Muscle of arm (tissue), 12 donors: ENCODE data around the gene CRACR2A. TPM values are rescaled to one million over a fixed set of nuclear protein-coding genes. Genes with fewer than 3 reads are reported as not detected.

Experiments
- DNase-seq: peaks from one replicate; pipeline ENCODE4 v3.0.0-alpha.2; 2013
- polyA plus RNA-seq, 12 donors: library from polyadenylated mRNA; unstranded; fragments of 120-200 nt; gene quantifications; one replicate each; pipeline ENCODE4 v1.2.1, GENCODE V29; 2013; ENCODE audit not compliant: insufficient read length in 12 of 12

Gene CRACR2A
- polyA plus RNA-seq, 12 donors: 1.3 to 2.4 (median 1.7) TPM; not detected in 2

- no peak for DNase-seq
These were observed 152.7 kb downstream of the CRACR2A start for GRCh38 chr12:3600039-3600720.

DNA sequence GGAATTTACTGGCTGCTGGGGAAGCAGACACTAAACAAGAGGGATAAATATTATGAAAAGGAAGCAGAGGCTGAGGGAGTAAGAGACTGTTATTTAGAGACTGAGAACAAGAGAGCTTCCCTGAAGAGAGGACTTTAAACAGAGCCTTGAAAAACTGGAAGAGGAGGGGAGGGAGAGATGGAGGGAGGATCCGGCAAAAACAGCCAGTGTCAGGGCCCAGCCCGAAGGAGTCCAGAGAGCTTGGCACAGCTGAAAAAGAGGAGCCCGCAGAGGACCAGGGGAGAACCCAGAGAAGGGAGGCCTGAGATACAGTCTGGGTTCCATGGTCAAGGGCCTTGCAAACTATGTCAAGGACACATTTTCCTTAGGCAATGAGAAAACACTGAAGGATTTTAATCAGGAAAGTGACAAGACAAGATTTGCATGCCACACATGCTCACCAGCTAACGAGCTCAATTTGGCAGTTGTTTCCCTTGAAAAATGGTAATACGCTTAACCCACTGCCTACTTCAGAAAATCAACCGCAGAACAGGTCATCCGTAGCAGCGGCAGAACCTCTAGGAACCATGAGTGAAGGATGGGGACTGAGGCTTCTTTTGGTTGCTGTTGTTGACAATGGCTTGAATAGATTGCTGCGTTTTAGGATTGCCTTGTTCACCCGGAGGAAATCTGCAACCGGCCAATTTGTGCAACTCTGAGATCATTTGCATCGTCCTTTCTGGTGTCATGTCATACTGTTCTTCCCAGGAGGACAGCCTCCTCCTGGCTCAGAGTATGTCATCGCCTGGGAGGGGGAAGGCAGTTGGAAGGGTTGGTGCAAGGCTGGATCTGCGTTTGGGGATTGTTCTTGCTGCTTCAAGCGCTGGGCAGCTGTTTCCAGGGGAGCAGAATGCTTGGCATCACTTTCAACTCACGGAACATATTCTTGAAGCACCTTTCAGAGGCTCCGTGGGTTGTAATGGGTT, 153.7 kb downstream of the CRACR2A start:
- no peak for DNase-seq

GRCh38 chr12:3597526-3598210, 155.2 kb downstream of the CRACR2A start:
- DNase-seq: no peak

DNA sequence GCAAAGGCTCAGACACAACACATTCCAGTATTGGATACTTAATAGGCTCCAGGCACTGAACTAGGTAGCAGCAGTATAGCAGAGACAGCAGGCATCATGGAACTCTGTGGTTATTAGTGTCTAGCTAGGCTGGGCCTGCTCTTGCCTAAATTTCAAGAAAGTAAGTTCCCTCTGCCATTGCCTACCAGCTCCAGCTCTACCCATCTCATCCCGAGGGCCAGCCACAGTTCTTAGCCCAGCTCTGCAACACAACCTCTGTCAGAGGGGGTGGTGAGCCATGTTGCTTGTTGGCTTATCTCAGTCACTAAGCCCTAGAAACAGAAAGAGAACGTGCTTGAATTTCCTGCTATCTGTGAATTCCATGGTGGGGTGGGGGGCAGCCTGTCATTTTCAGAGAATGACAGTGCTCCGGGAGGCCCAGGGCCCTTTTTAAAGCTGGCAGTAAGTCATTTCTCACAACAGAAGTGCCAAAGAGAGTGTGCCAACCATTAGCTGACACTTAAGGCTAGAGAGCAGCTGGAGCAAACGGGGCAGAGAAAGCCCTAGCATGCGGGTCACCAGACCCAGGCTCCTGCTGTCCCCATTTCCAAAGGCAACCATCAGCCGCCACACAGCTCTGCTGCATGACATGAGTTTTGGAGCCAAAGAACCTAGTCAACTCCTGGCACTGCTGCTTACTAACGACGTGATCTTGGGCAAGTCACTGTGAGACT, 156.1 kb downstream of the CRACR2A start:
- no peak for DNase-seq

- no peak for DNase-seq
These were observed 157.2 kb downstream of the CRACR2A start for GRCh38 chr12:3595721-3596120.

DNA sequence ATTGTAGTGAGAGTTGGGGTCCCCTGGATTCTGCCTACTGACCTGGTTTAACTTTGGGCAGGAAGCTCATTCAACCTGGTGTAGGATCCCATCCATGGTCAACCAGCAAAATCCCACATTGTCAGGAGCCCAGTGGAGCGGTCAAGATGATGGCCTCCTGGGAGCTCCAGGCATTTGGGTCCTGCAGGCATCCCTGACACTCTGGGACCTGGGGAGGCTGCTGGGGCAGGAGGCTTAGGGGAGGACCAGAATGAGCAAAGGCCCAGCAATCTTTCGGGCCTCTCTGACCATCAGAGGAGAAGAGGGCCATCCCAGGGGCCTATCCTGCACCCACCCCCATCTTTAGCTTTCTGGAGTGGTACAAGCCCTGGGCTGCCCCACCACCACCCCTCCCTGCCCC, 157.9 kb downstream of the CRACR2A start:
- DNase-seq: no peak

DNA sequence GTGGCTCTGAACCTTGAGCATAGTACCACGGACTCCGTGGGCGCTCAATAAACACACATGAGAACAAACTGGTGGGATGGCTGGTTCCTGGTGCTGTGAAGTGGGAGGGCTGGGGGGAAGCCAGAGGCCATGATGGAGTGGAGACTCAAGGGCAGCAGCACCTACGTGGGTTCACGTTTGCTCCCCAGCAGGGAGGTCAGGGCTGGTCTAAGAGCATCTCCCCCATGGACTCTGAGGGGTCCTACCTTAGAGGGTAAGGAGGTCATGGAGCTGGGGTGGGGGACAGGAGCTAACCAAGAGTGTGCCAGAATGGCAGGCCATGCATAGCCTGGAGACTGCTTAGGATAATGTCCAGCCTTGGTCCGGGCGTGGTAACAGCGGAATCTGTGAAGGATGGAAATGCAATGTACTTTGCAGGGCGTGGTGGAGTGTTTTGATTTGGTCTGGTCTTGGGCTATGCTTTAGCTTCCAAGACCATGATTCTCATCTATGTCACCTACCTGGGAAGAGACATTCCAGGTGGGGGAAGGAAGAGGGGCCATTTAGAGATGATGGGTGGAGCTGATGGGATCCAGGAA, 158.9 kb downstream of the CRACR2A start:
- no peak for DNase-seq

DNA sequence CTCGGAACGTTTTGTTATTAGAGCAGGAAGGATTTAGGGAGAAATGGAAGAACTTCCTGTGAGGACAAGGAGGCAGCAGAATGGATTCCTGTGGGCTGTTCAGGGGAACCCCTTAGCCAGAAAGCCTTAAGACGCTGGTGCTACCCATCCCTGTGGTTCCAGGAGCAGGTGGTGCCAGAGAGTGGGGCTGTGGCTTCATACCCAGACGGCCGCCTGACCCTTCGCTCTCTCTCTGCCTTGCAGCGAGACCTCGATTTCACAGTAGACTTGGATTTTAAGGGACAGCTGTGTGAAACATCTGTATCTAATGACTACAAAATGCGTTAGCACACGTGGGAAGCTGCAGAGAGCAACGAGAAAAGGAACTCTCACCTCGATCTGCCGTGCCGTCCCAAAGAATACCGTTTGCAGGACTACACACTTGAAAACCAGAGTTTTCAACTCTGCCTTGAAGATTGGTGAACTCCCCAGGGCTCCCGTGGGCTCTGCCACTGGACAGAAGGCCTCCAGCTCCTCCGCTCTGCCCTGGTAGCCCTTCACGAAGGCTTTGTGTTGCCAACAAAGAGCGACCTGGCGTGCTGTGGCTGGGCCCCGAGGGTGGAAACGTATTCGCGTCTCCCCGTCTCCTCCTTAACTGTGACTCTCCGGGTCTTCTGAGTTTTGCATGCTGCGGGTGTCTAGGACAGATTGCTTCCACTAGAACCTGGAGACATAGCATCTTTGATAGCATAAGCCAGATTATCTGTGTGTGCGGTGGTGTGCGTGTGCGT, 159.9 kb downstream of the CRACR2A start:
- no peak for DNase-seq

DNA sequence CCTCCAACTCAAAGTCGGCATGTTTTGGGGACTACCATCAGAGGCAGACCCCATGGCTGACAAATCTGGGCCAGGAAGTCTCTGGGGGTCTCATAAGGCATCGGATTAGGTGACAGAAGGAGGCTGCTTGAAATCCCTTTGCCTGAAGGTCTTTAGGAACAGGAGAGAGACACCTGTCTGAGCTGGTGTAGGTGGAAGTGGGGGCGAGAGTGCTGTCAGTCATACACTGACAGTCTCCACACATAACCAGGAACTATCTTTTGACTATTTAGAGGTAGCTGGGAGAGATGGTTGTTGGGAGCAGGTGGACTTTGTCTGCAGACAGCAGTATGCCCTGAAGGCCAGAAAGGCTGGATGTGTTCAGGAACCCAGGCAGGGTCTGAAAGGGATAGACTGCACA, 163.2 kb downstream of the CRACR2A start:
- DNase-seq: no peak

DNA sequence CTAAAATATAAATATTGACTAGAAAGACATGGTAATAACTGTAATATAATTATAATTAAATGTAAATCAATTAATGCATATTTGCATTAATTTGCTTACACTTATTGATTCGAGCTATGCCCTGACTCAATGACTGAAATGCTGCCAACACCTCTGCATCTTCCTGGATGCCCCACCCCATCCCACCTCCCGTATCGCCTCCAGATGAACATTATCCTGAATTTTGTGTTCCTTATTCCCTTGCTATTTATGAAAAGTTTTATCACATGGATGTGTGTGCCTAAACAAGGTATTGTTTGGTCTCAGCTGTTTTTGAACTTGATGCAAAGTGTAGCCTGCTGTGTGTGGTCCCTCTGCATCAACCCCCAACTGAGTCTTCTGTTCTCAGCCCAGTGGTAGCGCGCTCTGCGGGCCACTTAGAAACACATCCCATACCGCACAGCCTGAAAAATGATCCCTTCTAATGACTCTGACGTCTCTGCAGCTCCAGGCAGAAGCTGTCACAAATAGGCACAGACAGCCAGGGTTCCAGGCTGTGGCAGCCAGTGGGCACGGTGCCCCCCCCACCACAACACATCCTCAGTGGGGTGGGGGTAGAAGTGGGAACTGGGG, 165.4 kb downstream of the CRACR2A start:
- DNase-seq: no peak

GRCh38 chr12:3583656-3584334, 169.1 kb downstream of the CRACR2A start:
- DNase-seq: no peak

DNA sequence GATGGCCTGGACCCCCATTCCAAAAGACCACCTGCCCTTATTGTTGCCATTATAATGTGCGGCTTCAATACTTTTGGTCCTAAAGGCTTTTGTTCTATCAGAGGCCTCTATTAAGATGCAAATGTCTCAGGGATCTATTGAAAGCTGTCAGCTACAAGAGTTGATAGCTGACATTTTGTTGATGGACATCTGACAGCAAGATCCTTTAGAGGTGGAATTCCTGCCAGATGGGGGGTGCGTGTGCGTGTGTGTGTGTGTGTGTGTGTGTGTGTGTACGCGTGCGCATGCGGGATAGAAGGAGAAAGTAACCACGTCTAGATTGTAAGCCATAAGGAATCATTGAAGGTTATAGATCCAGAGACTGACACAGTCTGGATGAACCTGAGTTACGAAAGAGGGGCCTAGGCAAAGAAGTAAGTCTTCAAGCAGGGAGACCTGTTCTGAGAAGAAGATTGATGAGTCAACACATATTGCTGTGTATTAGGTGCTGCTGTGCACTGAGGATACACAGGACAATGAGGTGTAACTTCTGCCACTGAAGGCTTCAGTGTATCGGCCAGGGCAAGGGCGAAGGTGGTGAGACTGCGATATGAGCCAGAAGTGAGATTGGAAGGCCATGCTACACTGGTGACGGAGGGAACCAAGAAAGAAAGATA, 172.7 kb downstream of the CRACR2A start:
- DNase-seq: no peak

- DNase-seq: no peak
These were observed 173.3 kb downstream of the CRACR2A start for GRCh38 chr12:3579446-3580093.

DNA sequence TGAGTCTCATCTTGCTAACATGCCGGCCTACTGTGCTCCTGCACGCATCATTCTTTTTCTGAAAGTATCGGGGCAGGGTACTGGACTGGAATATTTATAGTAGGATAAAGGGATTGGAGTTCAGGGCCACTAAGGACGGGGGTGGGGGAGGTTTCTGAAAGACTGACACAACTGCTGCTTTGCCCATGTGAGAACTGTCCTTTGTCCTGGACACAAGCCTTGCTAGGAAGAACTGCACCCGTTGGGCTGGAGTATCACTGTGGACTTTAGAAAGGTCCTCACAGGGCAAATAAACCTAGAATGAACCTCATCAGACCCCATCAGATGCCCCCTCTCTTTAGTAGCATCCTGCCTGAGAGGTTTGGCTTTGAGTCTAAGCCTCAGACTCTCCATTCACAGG, 174.4 kb downstream of the CRACR2A start:
- DNase-seq: no peak

DNA sequence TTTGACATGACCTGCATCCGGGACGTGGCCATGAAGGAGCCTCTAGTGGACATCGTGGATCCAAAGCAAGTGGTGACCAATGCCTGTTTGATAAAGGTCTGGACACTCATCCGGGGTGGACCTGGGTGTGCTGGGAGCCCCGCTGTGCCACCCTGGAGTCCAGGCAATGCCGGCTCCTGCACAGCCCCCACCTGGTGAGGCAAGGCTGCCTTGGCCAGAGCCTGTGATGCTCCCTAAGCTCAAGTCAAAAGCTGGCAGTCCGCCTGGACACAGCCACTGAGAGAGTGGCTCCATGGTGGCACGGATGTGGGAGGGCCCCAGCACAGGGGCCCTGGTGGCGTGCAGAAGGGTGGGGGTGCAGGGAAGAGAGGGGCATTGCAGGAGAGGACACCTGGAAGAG, 176.0 kb downstream of the CRACR2A start:
- DNase-seq: no peak

GRCh38 chr12:3574986-3575385, 177.9 kb downstream of the CRACR2A start:
- DNase-seq: no peak

DNA sequence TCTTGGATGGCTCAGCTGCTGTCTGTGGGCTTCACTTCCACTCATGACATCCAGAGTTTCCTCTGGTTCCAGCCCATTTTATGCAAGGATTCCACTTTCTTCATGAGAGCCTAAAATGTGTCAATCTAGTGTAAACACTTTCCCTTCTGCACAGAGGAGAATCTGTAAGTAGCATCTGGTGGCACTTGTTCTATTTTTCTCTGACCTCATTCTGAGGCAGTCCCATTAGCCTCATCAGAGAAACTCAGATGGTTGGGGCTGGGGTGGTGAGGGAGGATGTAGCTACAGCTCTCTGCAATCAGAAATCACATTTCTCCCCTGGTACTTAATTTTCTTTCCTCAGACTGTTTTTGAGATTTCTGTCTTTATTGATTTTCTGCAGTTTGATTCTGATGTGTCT, 180.3 kb downstream of the CRACR2A start:
- no peak for DNase-seq

- DNase-seq: no peak
These were observed 181.2 kb downstream of the CRACR2A start for GRCh38 chr12:3571724-3572123.

- DNase-seq: no peak
These were observed 181.6 kb downstream of the CRACR2A start for GRCh38 chr12:3571323-3571722.
